Heart left ventricle (tissue), 13 donors: ENCODE measurements around the gene CDK6.

ENCODE experiments used
- POLR2A ChIP-seq, 2 donors: fragments of 450-650 bp; IDR thresholded peaks; one replicate each; pipeline ENCODE4 v1.6.1; 2017; ENCODE audit warnings: antibody characterized with exemption in 2 of 2, mild to moderate bottlenecking in 2 of 2, moderate library complexity in 2 of 2
- TF ChIP-seq, protein P1 (sequence below), 12 donors: fragments of 200-600 bp; sonication (generic) in 4 of 12; IDR thresholded peaks; one replicate each; pipeline versions ENCODE4 v1.5.0 to v1.8.0; 2018 to 2022; ENCODE audit warnings: antibody characterized with exemption in 12 of 12, mild to moderate bottlenecking in 5 of 12
- donor health status: ischemic (EF 13 %, LVEDD 7.1; RV severe dilation, severe dysfunction).
- donor health status: DM: no; HTN: yes; CAD: no.
- donor health status: DM: no; HTN: no; CAD: no.
- donor health status: ischemic (EF 25% LVEDD 6.9; RV normal size, moderate dysfunction).
- donor health status: ischemic (EF 25% LVEDD 5.7; RV mildly dilated, moderate dysfunction).
- donor health status: ischemic (EF 35%, LVEDD 5.7; RV mildly dilated, moderate dysfunction).
- donor health status: nonischemic (EF 11% LVEDD 7.7; RV severe dilation, severe dysfunction).
- donor health status: DM: yes; HTN: yes; CAD: no.
- donor health status: PGD.
- donor health status: ischemic (EF 29% LVEDD 5.4; RV normal size, mild dysfunction).
- donor health status: nonischemic (EF 23%, LVEDD 6.1; RV moderate dilation, normal function).

DNA sequence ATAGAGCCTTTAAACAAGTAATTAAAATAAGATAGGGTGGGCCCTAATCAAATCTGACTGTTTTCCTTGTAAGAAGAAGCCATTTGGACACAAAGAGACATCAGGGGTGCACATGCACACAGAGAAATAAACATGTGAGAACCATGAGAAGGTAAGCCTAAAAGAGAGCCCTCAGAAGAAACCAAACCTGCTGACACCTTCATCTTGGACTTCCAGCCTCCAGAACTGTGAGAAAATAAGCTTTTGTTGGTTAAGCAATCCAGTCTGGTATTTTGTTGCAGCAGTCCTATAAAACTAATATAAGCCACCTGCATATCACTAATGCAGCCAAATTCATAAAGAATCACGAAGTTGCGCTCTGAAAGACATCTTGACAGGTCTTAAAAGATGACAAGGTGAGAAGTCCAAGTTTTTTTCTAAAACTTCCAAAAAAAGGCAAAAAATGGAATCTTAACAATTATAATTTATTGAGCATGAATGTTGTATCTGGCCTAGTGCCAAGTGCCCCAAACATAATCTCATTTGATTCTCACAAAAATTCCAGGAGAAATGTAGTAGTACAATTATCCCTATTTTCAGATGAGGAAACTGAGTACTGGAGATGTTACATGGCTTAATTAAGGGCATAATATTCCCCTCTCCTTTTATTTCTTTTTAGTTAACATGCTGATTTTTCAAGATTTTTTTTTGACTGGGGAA is 211.9 kb downstream of the CDK6 start:
- TF ChIP-seq POLR2A (IDR thresholded peaks at IDR 0.05) = no peak
- TF ChIP-seq, protein P1, sequence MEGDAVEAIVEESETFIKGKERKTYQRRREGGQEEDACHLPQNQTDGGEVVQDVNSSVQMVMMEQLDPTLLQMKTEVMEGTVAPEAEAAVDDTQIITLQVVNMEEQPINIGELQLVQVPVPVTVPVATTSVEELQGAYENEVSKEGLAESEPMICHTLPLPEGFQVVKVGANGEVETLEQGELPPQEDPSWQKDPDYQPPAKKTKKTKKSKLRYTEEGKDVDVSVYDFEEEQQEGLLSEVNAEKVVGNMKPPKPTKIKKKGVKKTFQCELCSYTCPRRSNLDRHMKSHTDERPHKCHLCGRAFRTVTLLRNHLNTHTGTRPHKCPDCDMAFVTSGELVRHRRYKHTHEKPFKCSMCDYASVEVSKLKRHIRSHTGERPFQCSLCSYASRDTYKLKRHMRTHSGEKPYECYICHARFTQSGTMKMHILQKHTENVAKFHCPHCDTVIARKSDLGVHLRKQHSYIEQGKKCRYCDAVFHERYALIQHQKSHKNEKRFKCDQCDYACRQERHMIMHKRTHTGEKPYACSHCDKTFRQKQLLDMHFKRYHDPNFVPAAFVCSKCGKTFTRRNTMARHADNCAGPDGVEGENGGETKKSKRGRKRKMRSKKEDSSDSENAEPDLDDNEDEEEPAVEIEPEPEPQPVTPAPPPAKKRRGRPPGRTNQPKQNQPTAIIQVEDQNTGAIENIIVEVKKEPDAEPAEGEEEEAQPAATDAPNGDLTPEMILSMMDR (IDR thresholded peaks at IDR 0.05) = no peak
